Measurements from ENCODE around the gene PRIMA1.
"Not testable (repeated sequence)": the region's sequence is repeated elsewhere in the genome, so short reads cannot be mapped to it uniquely, and the experiment has no call there.

PRIMA1 gene

GRCh38 chr14:93824518-93825234 is 36.4 kb upstream of the PRIMA1 start:
- DNase-seq (ENCODE audit: extremely low read depth, low read depth), result no peak
- no peak for TF ChIP-seq CTCF (IDR thresholded peaks at IDR 0.05; ENCODE audit: low read depth, low read length)

DNA sequence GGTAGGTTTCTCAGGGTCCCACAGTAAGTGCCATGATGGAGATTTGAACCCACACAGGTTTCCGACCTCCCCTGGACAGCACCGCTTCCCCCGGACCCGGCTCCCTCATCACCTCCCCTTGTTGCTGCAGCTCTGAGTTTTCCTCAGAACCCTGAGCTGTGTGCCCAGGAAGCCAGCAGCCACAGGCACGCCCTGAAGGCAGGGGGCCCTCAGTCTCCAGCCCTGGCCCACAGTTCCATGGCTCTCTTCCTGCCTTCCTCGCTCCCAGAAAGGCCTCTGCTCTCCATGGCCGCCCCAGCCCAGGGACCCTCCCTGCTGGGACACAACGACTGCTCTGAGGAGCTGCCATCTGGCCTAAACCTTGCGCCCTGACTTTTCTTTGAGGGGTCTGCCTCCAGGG is 35.8 kb upstream of the PRIMA1 start:
- no peak for TF ChIP-seq CTCF (IDR thresholded peaks at IDR 0.05; ENCODE audit: low read depth, low read length)
- no peak for DNase-seq (ENCODE audit: extremely low read depth, low read depth)

GRCh38 chr14:93821051-93821450 is 32.8 kb upstream of the PRIMA1 start:
- no peak for DNase-seq (ENCODE audit: extremely low read depth, low read depth)
- no peak for TF ChIP-seq CTCF (IDR thresholded peaks at IDR 0.05; ENCODE audit: low read depth, low read length)

GRCh38 chr14:93818857-93819256 is 30.6 kb upstream of the PRIMA1 start:
- no peak for TF ChIP-seq CTCF (IDR thresholded peaks at IDR 0.05; ENCODE audit: low read depth, low read length)
- DNase-seq (ENCODE audit: extremely low read depth, low read depth), result no peak

DNA sequence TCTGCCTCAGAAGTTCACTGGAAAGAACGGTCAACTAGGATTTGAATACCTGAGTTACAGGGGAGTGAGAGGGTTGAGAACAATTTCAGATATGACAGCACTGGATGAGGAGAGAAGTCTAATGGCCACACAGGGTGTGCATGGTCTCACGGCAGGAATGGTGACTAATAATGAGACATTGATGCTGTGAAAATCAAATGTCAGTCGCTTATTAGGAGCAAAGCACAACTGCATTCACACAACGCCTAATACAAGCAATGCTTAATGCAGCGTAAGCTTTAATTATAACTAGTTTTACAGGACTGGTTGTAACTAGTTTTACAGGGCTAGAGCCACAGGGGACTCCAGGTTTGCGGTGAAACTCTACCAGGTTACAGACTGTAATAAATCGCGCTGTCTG is 23.4 kb upstream of the PRIMA1 start:
- TF ChIP-seq CTCF (IDR thresholded peaks at IDR 0.05; ENCODE audit: low read depth, low read length), result no peak
- DNase-seq (ENCODE audit: extremely low read depth, low read depth), result no peak

DNA sequence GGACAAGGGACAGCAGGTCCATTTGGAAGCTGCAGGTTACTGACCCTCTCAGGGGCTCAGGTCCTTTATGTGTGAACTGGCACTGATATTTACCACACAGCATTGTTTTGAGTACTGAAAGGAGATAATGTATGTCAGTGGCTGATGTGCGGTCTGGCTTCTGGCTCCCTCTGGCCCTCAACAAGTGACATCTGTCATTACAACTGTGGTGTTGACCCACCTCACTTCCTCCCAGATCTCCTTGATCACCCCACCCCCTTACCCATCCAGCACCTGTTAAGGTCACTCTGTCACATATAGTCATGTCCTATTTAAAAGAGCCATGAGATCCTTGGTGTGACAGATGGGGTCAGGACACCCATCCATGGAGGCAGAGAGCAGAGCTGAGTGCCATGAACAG is 22.7 kb upstream of the PRIMA1 start:
- TF ChIP-seq CTCF (IDR thresholded peaks at IDR 0.05; ENCODE audit: low read depth, low read length), result no peak
- DNase-seq (ENCODE audit: extremely low read depth, low read depth), result no peak

GRCh38 chr14:93809491-93810420 is 21.5 kb upstream of the PRIMA1 start:
- not testable (repeated sequence) for DNase-seq (ENCODE audit: extremely low read depth, low read depth)
